NT2/D1 (cell line): ENCODE measurements around the gene PKP4.

Experiments
- DNase-seq: peaks from one replicate; pipeline ENCODE4 v3.0.0-alpha.2; 2011; ENCODE audit warnings: low read depth, low spot score
- H3K27me3 ChIP-seq: 2 replicates; pipeline ENCODE4 v1.6.0; 2011; ENCODE audit warnings: mild to moderate bottlenecking; ENCODE audit not compliant: insufficient read length, insufficient read depth
- H3K36me3 ChIP-seq: 2 replicates; pipeline ENCODE4 v1.6.1; 2011; ENCODE audit warnings: mild to moderate bottlenecking, low read length, mixed read lengths; ENCODE audit not compliant: insufficient read depth, insufficient read length
- H3K4me1 ChIP-seq: 2 replicates; pipeline ENCODE4 v1.5.1; 2011; ENCODE audit not compliant: insufficient read depth, insufficient read length
- H3K4me3 ChIP-seq: 2 replicates; pipeline ENCODE4 v1.5.1; 2011; ENCODE audit warnings: low read depth; ENCODE audit not compliant: insufficient read length
- H3K9ac ChIP-seq: 2 replicates; pipeline ENCODE4 v1.6.0; 2011; ENCODE audit warnings: low read depth; ENCODE audit not compliant: insufficient read length
- H3K9me3 ChIP-seq: 2 replicates; pipeline ENCODE4 v1.5.1; 2011; ENCODE audit warnings: mild to moderate bottlenecking, low read length; ENCODE audit not compliant: insufficient read depth
- SUZ12 ChIP-seq: IDR thresholded peaks from 2 replicates; pipeline ENCODE4 v1.6.1; 2011; ENCODE audit not compliant: insufficient read length, insufficient read depth; ENCODE audit errors: extremely low read depth
- YY1 ChIP-seq: IDR thresholded peaks from 2 replicates; pipeline ENCODE4 v1.6.1; 2011; ENCODE audit not compliant: insufficient read length, insufficient read depth
- ZNF274 ChIP-seq: IDR thresholded peaks from 2 replicates; pipeline ENCODE4 v1.6.1; 2011; ENCODE audit warnings: mild to moderate bottlenecking, low read depth, low read length

PKP4 gene

GRCh38 chr2:158533009-158533408 is 76.3 kb downstream of the PKP4 start:
- no peak for DNase-seq
- H3K9me3 ChIP-seq = no peaks in the 10 kb centered on the region
- H3K4me3 ChIP-seq = no peak overlapping the region
- H3K27me3 ChIP-seq = no peaks in the 10 kb centered on the region
- peaks cover 38% of the 10 kb centered on the region for H3K36me3 ChIP-seq
- TF ChIP-seq SUZ12 (no peak), ZNF274 (no peak), YY1 (no peak)
- no peaks in the 10 kb centered on the region for H3K4me1 ChIP-seq
- no peak overlapping the region for H3K9ac ChIP-seq

GRCh38 chr2:158539176-158540005 is 82.6 kb downstream of the PKP4 start:
- DNase-seq = no peak
- TF ChIP-seq YY1 (no peak), SUZ12 (no peak), ZNF274 (no peak)
- H3K27me3 ChIP-seq = no peaks in the 10 kb centered on the region

GRCh38 chr2:158542577-158542976 is 85.8 kb downstream of the PKP4 start:
- no peaks in the 10 kb centered on the region for H3K27me3 ChIP-seq
- TF ChIP-seq ZNF274 (no peak), YY1 (no peak), SUZ12 (no peak)
- no peak for DNase-seq
- H3K9ac ChIP-seq = no peak overlapping the region
- peaks cover 49% of the 10 kb centered on the region for H3K36me3 ChIP-seq
- no peaks in the 10 kb centered on the region for H3K9me3 ChIP-seq
- no peaks in the 10 kb centered on the region for H3K4me1 ChIP-seq
- no peak overlapping the region for H3K4me3 ChIP-seq

More at GRCh38 chr2:158539176-158540005, 82.6 kb downstream of the PKP4 start:
- Histone ChIP-seq H3K4me3 (no peak overlapping the region), H3K9me3 (no peaks in the 10 kb centered on the region), H3K4me1 (no peaks in the 10 kb centered on the region), H3K36me3 (peaks cover 58% of the 10 kb centered on the region), H3K9ac (no peak overlapping the region)

GRCh38 chr2:158543957-158544356 is 87.2 kb downstream of the PKP4 start:
- Histone ChIP-seq H3K9ac (no peak overlapping the region), H3K9me3 (no peaks in the 10 kb centered on the region)

GRCh38 chr2:158544998-158545397 is 88.2 kb downstream of the PKP4 start:
- Histone ChIP-seq H3K9ac (no peak overlapping the region), H3K4me1 (no peaks in the 10 kb centered on the region), H3K4me3 (no peak overlapping the region), H3K27me3 (no peaks in the 10 kb centered on the region), H3K36me3 (peaks cover 49% of the 10 kb centered on the region), H3K9me3 (no peaks in the 10 kb centered on the region)
- TF ChIP-seq SUZ12 (no peak), YY1 (no peak), ZNF274 (no peak)
- no peak for DNase-seq

More at GRCh38 chr2:158543957-158544356, 87.2 kb downstream of the PKP4 start:
- H3K4me3 ChIP-seq = no peak overlapping the region
- DNase-seq = no peak
- no peaks in the 10 kb centered on the region for H3K4me1 ChIP-seq
- H3K36me3 ChIP-seq = peaks cover 54% of the 10 kb centered on the region
- no peaks in the 10 kb centered on the region for H3K27me3 ChIP-seq
- TF ChIP-seq YY1 (no peak), SUZ12 (no peak), ZNF274 (no peak)

GRCh38 chr2:158546412-158547144 is 89.8 kb downstream of the PKP4 start:
- Histone ChIP-seq H3K36me3 (peaks cover 53% of the 10 kb centered on the region), H3K27me3 (no peaks in the 10 kb centered on the region), H3K4me3 (no peak overlapping the region), H3K9ac (no peak overlapping the region), H3K4me1 (no peaks in the 10 kb centered on the region), H3K9me3 (no peaks in the 10 kb centered on the region)
- TF ChIP-seq YY1 = no peak
- no peak for TF ChIP-seq SUZ12
- TF ChIP-seq ZNF274 = no peak
- DNase-seq = no peak

GRCh38 chr2:158553257-158553656 is 96.5 kb downstream of the PKP4 start:
- no peak for DNase-seq
- peaks cover 23% of the 10 kb centered on the region for H3K36me3 ChIP-seq
- TF ChIP-seq SUZ12 (no peak), ZNF274 (no peak), YY1 (no peak)
- no peaks in the 10 kb centered on the region for H3K27me3 ChIP-seq
- no peak overlapping the region for H3K4me3 ChIP-seq
- no peak overlapping the region for H3K9ac ChIP-seq
- H3K9me3 ChIP-seq = no peaks in the 10 kb centered on the region
- H3K4me1 ChIP-seq = no peaks in the 10 kb centered on the region
